ENCODE results near the gene PAH. TPM values are rescaled to one million over a fixed set of nuclear protein-coding genes. Genes with fewer than 3 reads are reported as not detected.

The PAH gene
- total RNA-seq, 1 donor = not detected

GRCh38 chr12:102950950-102951619 is 34.0 kb upstream of the PAH start:
- TF ChIP-seq CTCF (IDR thresholded peaks at IDR 0.05; ENCODE audit: insufficient read depth, low read length) = no peak
- H3K4me3 ChIP-seq (ENCODE audit: low read depth, low read length) = no peak overlapping the region
- DNase-seq (ENCODE audit: low read depth) = no peak

- no peak for DNase-seq (ENCODE audit: low read depth)
- TF ChIP-seq CTCF (IDR thresholded peaks at IDR 0.05; ENCODE audit: insufficient read depth, low read length) = no peak
- no peak overlapping the region for H3K4me3 ChIP-seq (ENCODE audit: low read depth, low read length)
These were observed 33.3 kb upstream of the PAH start for GRCh38 chr12:102950107-102950949.

- no peak overlapping the region for H3K4me3 ChIP-seq (ENCODE audit: low read depth, low read length)
- peak; percentile 85 for TF ChIP-seq CTCF (IDR thresholded peaks at IDR 0.05; ENCODE audit: insufficient read depth, low read length)
- peak; percentile 52 for DNase-seq (ENCODE audit: low read depth)
These were observed 31.9 kb upstream of the PAH start for GRCh38 chr12:102948941-102949352.

- no peak overlapping the region for H3K4me3 ChIP-seq (ENCODE audit: low read depth, low read length)
- no peak for DNase-seq (ENCODE audit: low read depth)
- TF ChIP-seq CTCF (IDR thresholded peaks at IDR 0.05; ENCODE audit: insufficient read depth, low read length) = no peak
These were observed 29.0 kb upstream of the PAH start for GRCh38 chr12:102946042-102946441.

GRCh38 chr12:102939670-102940222 is 22.7 kb upstream of the PAH start:
- no peak overlapping the region for H3K4me3 ChIP-seq (ENCODE audit: low read depth, low read length)
- DNase-seq (ENCODE audit: low read depth) = no peak
- no peak for TF ChIP-seq CTCF (IDR thresholded peaks at IDR 0.05; ENCODE audit: insufficient read depth, low read length)

- no peak overlapping the region for H3K4me3 ChIP-seq (ENCODE audit: low read depth, low read length)
- no peak for TF ChIP-seq CTCF (IDR thresholded peaks at IDR 0.05; ENCODE audit: insufficient read depth, low read length)
- DNase-seq (ENCODE audit: low read depth) = no peak
These were observed 22.0 kb upstream of the PAH start for GRCh38 chr12:102939059-102939458.
